GM12892 (cell line): ENCODE data around the gene ATP7A.

ENCODE experiments used
- POLR2A ChIP-seq: IDR thresholded peaks from 2 replicates; pipeline ENCODE4 v1.6.1; 2011; ENCODE audit warnings: low read depth, low read length, control low read depth
- POLR2AphosphoS5 ChIP-seq: IDR thresholded peaks from 2 replicates; pipeline ENCODE4 v1.6.1; 2011; ENCODE audit warnings: low read depth, low read length, control low read depth

DNA sequence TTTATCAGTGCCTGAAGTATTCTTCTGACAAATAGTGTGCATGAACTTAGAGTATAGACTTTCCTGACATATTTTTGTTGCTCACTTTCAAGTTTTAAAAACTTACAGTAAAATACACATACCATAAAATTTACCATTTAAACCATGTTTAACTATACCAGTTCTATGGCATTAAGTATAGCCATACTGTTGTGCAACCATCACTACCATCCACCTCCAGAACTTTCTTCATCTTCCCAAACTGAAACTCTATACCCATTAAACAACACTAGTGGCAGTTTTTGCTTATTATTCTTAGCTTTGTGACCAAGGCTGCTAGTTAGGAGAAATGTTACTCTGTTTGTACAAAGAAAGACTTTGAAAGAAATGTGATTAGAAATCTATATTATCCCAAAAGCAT is 25.8 kb downstream of the ATP7A start:
- TF ChIP-seq POLR2A (no peak), POLR2AphosphoS5 (no peak)
